ENCODE measurements around the gene PI4K2A. TPM values are rescaled to one million over a fixed set of nuclear protein-coding genes. Genes with fewer than 3 reads are reported as not detected.

The PI4K2A gene
- polyA plus RNA-seq, 1 donor from 2014 or later, result 14.4 TPM

DNA sequence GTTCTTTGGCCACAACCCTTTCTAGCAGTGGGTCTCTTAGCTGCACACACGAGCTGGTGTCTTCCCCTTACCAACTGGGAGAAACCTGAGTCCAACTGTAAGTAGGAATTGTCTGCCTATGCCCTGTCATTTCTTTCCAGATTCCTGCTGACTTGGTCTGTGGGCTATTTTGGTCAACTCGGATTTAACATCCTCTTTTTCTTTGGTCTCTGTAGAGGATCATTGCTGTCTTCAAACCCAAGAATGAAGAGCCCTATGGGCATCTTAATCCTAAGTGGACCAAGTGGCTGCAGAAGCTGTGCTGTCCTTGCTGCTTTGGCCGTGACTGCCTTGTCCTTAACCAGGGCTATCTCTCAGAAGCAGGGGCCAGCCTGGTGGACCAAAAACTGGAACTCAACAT, 10.3 kb downstream of the PI4K2A start:
- Histone ChIP-seq H2AFZ (ENCODE audit: low read depth, low read length) (no peak overlapping the region), H3K79me2 (replicated peaks; ENCODE audit: insufficient read depth, low read length) (peaks cover 4% of the 10 kb centered on the region), H3K27me3 (ENCODE audit: insufficient read depth, low read depth, low read length) (no peaks in the 10 kb centered on the region), H3K9me3 (ENCODE audit: low read length) (no peaks in the 10 kb centered on the region), H3K36me3 (ENCODE audit: insufficient read depth, low read length) (peaks cover 5% of the 10 kb centered on the region), H4K20me1 (ENCODE audit: insufficient read depth) (no peaks in the 10 kb centered on the region), H3K9ac (ENCODE audit: low read length) (no peak overlapping the region), H3K4me3 (ENCODE audit: low read length) (no peak overlapping the region), H3K4me2 (ENCODE audit: low read length) (no peak overlapping the region), H3K27ac (ENCODE audit: low read length) (no peak overlapping the region), H3F3A (ENCODE audit: insufficient read depth, low read length, poor library complexity, severe bottlenecking) (no peaks in the 10 kb centered on the region), H3K9me2 (ENCODE audit: insufficient read depth, low read length) (no peaks in the 10 kb centered on the region)
- TF ChIP-seq EP300 (conservative IDR thresholded peaks at IDR 0.05; ENCODE audit: poor library complexity, severe bottlenecking) (no peak), TAF1 (IDR thresholded peaks at IDR 0.05; ENCODE audit: low read depth) (no peak), EZH2 (IDR thresholded peaks at IDR 0.05; ENCODE audit: borderline replicate concordance, insufficient read depth, low read length, poor library complexity, severe bottlenecking) (no peak)

DNA sequence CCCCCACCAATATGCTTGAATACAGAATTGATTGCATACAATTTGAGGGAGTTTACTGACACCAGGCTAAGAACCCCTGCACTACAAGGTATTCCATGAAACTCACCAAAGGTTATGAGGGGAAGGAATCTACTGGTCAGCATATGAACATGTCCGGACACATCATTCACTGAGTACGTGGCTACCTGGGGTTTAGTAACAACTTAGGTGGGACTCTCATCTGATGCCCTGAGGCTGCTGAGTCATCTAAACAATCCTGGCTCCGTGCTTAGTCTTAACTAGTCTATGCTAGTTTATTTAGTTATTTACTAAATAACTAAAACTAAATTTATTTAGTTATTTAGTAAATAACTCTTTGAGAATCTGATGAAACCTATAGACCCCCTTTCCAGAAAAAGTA, 11.3 kb downstream of the PI4K2A start:
- Histone ChIP-seq H3K36me3 (ENCODE audit: insufficient read depth, low read length) (peaks cover 11% of the 10 kb centered on the region), H2AFZ (ENCODE audit: low read depth, low read length) (no peak overlapping the region), H3K9ac (ENCODE audit: low read length) (no peak overlapping the region), H3K9me3 (ENCODE audit: low read length) (no peaks in the 10 kb centered on the region), H3K27me3 (ENCODE audit: insufficient read depth, low read depth, low read length) (no peaks in the 10 kb centered on the region), H3K4me3 (ENCODE audit: low read length) (no peak overlapping the region), H3F3A (ENCODE audit: insufficient read depth, low read length, poor library complexity, severe bottlenecking) (no peaks in the 10 kb centered on the region), H3K27ac (ENCODE audit: low read length) (no peak overlapping the region), H3K9me2 (ENCODE audit: insufficient read depth, low read length) (no peaks in the 10 kb centered on the region), H4K20me1 (ENCODE audit: insufficient read depth) (no peaks in the 10 kb centered on the region), H3K79me2 (replicated peaks; ENCODE audit: insufficient read depth, low read length) (peaks cover 4% of the 10 kb centered on the region), H3K4me2 (ENCODE audit: low read length) (no peak overlapping the region)
- TF ChIP-seq, protein P1, sequence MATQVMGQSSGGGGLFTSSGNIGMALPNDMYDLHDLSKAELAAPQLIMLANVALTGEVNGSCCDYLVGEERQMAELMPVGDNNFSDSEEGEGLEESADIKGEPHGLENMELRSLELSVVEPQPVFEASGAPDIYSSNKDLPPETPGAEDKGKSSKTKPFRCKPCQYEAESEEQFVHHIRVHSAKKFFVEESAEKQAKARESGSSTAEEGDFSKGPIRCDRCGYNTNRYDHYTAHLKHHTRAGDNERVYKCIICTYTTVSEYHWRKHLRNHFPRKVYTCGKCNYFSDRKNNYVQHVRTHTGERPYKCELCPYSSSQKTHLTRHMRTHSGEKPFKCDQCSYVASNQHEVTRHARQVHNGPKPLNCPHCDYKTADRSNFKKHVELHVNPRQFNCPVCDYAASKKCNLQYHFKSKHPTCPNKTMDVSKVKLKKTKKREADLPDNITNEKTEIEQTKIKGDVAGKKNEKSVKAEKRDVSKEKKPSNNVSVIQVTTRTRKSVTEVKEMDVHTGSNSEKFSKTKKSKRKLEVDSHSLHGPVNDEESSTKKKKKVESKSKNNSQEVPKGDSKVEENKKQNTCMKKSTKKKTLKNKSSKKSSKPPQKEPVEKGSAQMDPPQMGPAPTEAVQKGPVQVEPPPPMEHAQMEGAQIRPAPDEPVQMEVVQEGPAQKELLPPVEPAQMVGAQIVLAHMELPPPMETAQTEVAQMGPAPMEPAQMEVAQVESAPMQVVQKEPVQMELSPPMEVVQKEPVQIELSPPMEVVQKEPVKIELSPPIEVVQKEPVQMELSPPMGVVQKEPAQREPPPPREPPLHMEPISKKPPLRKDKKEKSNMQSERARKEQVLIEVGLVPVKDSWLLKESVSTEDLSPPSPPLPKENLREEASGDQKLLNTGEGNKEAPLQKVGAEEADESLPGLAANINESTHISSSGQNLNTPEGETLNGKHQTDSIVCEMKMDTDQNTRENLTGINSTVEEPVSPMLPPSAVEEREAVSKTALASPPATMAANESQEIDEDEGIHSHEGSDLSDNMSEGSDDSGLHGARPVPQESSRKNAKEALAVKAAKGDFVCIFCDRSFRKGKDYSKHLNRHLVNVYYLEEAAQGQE (IDR thresholded peaks at IDR 0.05; ENCODE audit: borderline replicate concordance), result no peak
- TF ChIP-seq MXI1 (conservative IDR thresholded peaks at IDR 0.05; ENCODE audit: poor library complexity, severe bottlenecking), result no peak
- TF ChIP-seq TAF1 (IDR thresholded peaks at IDR 0.05; ENCODE audit: low read depth), result no peak
- TF ChIP-seq RAD21 (conservative IDR thresholded peaks at IDR 0.05), result no peak
- TF ChIP-seq EP300 (conservative IDR thresholded peaks at IDR 0.05; ENCODE audit: poor library complexity, severe bottlenecking), result no peak
- TF ChIP-seq, protein P2, sequence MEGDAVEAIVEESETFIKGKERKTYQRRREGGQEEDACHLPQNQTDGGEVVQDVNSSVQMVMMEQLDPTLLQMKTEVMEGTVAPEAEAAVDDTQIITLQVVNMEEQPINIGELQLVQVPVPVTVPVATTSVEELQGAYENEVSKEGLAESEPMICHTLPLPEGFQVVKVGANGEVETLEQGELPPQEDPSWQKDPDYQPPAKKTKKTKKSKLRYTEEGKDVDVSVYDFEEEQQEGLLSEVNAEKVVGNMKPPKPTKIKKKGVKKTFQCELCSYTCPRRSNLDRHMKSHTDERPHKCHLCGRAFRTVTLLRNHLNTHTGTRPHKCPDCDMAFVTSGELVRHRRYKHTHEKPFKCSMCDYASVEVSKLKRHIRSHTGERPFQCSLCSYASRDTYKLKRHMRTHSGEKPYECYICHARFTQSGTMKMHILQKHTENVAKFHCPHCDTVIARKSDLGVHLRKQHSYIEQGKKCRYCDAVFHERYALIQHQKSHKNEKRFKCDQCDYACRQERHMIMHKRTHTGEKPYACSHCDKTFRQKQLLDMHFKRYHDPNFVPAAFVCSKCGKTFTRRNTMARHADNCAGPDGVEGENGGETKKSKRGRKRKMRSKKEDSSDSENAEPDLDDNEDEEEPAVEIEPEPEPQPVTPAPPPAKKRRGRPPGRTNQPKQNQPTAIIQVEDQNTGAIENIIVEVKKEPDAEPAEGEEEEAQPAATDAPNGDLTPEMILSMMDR (IDR thresholded peaks at IDR 0.05; ENCODE audit: poor library complexity, severe bottlenecking), result no peak
- no peak for TF ChIP-seq SMC3 (conservative IDR thresholded peaks at IDR 0.05; ENCODE audit: poor library complexity)
- TF ChIP-seq EZH2 (IDR thresholded peaks at IDR 0.05; ENCODE audit: borderline replicate concordance, insufficient read depth, low read length, poor library complexity, severe bottlenecking), result no peak
- no peak for TF ChIP-seq POLR2AphosphoS5 (IDR thresholded peaks at IDR 0.05)

Data from neural cell (in vitro differentiated cells).